DND-41 (cell line): ENCODE measurements around the gene GNLY.

Experiments used
- EZH2 ChIP-seq: IDR thresholded peaks from 3 replicates; pipeline ENCODE4 v1.6.1; 2012; ENCODE audit warnings: borderline replicate concordance, low read depth, mild to moderate bottlenecking, moderate library complexity, low read length, inconsistent platforms; ENCODE audit not compliant: severe bottlenecking
- TF ChIP-seq, protein P1 (sequence below): IDR thresholded peaks from 2 replicates; pipeline ENCODE4 v1.5.1; 2012; ENCODE audit warnings: borderline replicate concordance, low read length, moderate library complexity, mild to moderate bottlenecking; ENCODE audit not compliant: poor library complexity, severe bottlenecking; ENCODE audit errors: extremely low read depth

DNA sequence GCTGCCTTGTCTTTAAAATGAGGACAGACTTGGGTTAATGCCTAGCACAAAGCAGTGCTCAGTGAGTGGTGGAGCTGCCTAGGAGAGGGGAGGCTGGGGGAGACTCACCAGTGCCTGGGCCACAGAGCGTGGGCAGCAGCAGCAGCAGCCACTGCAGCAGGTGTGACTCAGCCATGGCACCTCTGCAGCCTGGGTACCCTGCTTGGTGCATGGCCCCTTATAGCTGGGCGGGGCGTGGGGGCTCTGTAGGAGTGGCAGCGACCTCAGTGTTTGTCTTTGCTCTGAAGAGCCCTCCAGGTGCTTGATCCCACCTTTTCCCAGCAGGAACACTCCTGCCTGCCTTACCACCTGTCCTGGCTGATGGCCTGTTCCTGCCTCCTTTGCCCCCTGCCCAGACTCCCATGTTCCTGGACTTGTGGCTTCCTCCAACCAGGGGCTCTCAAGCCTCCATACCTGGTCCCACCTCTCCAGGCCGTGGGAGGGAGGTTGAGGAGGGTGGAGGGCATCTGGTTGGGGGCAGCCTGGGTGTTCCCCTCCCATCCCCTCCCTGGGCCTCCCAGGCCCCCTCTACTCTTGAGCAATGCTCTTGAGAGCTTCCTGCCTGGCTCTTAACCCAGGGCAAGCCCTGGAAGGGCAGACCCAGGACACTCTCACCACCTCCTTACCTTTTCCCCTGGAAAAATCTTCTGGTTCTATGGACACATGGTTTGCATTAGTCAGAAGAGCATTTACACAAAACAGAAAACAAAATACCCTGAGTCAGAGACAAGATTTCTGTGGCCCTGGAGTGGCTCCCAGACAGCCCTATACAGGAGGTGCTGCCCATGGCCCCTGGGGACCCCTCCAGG is 25.9 kb upstream of the GNLY start, which contains the start of gene SFTPB:
- no peak for TF ChIP-seq EZH2
- TF ChIP-seq, protein P1, sequence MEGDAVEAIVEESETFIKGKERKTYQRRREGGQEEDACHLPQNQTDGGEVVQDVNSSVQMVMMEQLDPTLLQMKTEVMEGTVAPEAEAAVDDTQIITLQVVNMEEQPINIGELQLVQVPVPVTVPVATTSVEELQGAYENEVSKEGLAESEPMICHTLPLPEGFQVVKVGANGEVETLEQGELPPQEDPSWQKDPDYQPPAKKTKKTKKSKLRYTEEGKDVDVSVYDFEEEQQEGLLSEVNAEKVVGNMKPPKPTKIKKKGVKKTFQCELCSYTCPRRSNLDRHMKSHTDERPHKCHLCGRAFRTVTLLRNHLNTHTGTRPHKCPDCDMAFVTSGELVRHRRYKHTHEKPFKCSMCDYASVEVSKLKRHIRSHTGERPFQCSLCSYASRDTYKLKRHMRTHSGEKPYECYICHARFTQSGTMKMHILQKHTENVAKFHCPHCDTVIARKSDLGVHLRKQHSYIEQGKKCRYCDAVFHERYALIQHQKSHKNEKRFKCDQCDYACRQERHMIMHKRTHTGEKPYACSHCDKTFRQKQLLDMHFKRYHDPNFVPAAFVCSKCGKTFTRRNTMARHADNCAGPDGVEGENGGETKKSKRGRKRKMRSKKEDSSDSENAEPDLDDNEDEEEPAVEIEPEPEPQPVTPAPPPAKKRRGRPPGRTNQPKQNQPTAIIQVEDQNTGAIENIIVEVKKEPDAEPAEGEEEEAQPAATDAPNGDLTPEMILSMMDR = no peak
